H9 (cell line): ENCODE data around the gene ADARB2. TPM values are rescaled to one million over a fixed set of nuclear protein-coding genes. Genes with fewer than 3 reads are reported as not detected.

Experiments
- DNase-seq: peaks from one replicate; pipeline ENCODE4 v3.0.0-alpha.2; 2017
- H2AFZ ChIP-seq: one replicate; pipeline ENCODE4 v1.6.1; 2013; ENCODE audit warnings: mild to moderate bottlenecking, low read length, control low read depth, moderate library complexity
- H2AK5ac ChIP-seq: 2 replicates; pipeline ENCODE4 v1.6.1; 2013; ENCODE audit warnings: low read length, control low read depth, mixed read lengths; ENCODE audit not compliant: insufficient read length
- H2BK120ac ChIP-seq: one replicate; pipeline ENCODE4 v1.6.1; 2013; ENCODE audit warnings: low read depth, mild to moderate bottlenecking, low read length, control low read depth, inconsistent platforms; ENCODE audit not compliant: poor library complexity, severe bottlenecking
- H2BK12ac ChIP-seq: 2 replicates; pipeline ENCODE4 v1.6.1; 2013; ENCODE audit warnings: low read length, control low read depth, mixed read lengths, low read depth; ENCODE audit not compliant: insufficient read length
- H2BK15ac ChIP-seq: 2 replicates; pipeline ENCODE4 v1.6.1; 2013; ENCODE audit warnings: low read depth, low read length, control low read depth
- H2BK20ac ChIP-seq: one replicate; pipeline ENCODE4 v1.6.1; 2013; ENCODE audit warnings: low read depth, mild to moderate bottlenecking, low read length, control low read depth, inconsistent platforms; ENCODE audit not compliant: poor library complexity, severe bottlenecking
- H2BK5ac ChIP-seq: 2 replicates; pipeline ENCODE4 v1.6.1; 2013; ENCODE audit warnings: low read length, control low read depth, mixed read lengths; ENCODE audit not compliant: insufficient read length
- H3K14ac ChIP-seq: 2 replicates; pipeline ENCODE4 v1.6.1; 2013; ENCODE audit warnings: low read length, control low read depth; ENCODE audit not compliant: insufficient read depth
- H3K18ac ChIP-seq: 2 replicates; pipeline ENCODE4 v1.6.1; 2013; ENCODE audit warnings: low read depth, mild to moderate bottlenecking, mixed read lengths, low read length, control low read depth; ENCODE audit not compliant: insufficient read length
- H3K23ac ChIP-seq: 2 replicates; pipeline ENCODE4 v1.6.1; 2013; ENCODE audit warnings: low read length, control low read depth, mixed read lengths, low read depth; ENCODE audit not compliant: insufficient read length
- H3K23me2 ChIP-seq: 2 replicates; pipeline ENCODE4 v1.6.1; 2013; ENCODE audit warnings: low read depth, mild to moderate bottlenecking, mixed read lengths, low read length, control low read depth; ENCODE audit not compliant: insufficient read length, poor library complexity, severe bottlenecking
- H3K27ac ChIP-seq: 2 replicates; pipeline ENCODE4 v1.5.1; 2013; ENCODE audit warnings: low read length, control low read depth, mixed read lengths, low read depth; ENCODE audit not compliant: insufficient read length
- H3K27me3 ChIP-seq: 2 replicates; pipeline ENCODE4 v1.6.1; 2013; ENCODE audit warnings: low read length, control low read depth, inconsistent platforms; ENCODE audit not compliant: insufficient read depth
- H3K4ac ChIP-seq: 2 replicates; pipeline ENCODE4 v1.6.1; 2013; ENCODE audit warnings: low read depth, mild to moderate bottlenecking, control low read depth, inconsistent platforms, low read length, moderate library complexity
- H3K4me1 ChIP-seq: 2 replicates; pipeline ENCODE4 v1.6.1; 2013; ENCODE audit warnings: low read length, control low read depth, inconsistent platforms; ENCODE audit not compliant: insufficient read depth
- H3K4me2 ChIP-seq: 2 replicates; pipeline ENCODE4 v1.6.1; 2013; ENCODE audit warnings: low read length, control low read depth, mixed read lengths; ENCODE audit not compliant: insufficient read length, insufficient read depth
- H3K56ac ChIP-seq: 2 replicates; pipeline ENCODE4 v1.6.1; 2013; ENCODE audit warnings: low read depth, mild to moderate bottlenecking, mixed read lengths, low read length, control low read depth; ENCODE audit not compliant: insufficient read length
- H3K79me1 ChIP-seq: 2 replicates; pipeline ENCODE4 v1.6.1; 2013; ENCODE audit warnings: low read depth, mild to moderate bottlenecking, moderate library complexity, low read length, control low read depth, inconsistent platforms; ENCODE audit not compliant: insufficient read depth, poor library complexity, severe bottlenecking
- H3K79me2 ChIP-seq: 2 replicates; pipeline ENCODE4 v1.6.1; 2013; ENCODE audit warnings: low read length, control low read depth, inconsistent platforms; ENCODE audit not compliant: insufficient read depth
- H3K9ac ChIP-seq: 2 replicates; pipeline ENCODE4 v1.6.1; 2013; ENCODE audit warnings: low read length, control low read depth, mixed read lengths; ENCODE audit not compliant: insufficient read length; ENCODE audit errors: extremely low read depth
- H3K9me3 ChIP-seq: one replicate; pipeline ENCODE4 v1.6.1; 2013; ENCODE audit warnings: low read depth, low read length, inconsistent platforms; ENCODE audit not compliant: control insufficient read depth
- H3T11ph ChIP-seq: one replicate; pipeline ENCODE4 v1.6.1; 2013; ENCODE audit warnings: mild to moderate bottlenecking, low read length, control low read depth, inconsistent platforms
- H4K20me1 ChIP-seq: one replicate; pipeline ENCODE4 v1.6.1; 2013; ENCODE audit not compliant: control insufficient read depth, insufficient read length, insufficient read depth
- H4K5ac ChIP-seq: 2 replicates; pipeline ENCODE4 v1.6.1; 2013; ENCODE audit warnings: low read depth, mild to moderate bottlenecking, mixed read lengths, low read length, control low read depth; ENCODE audit not compliant: insufficient read length
- H4K8ac ChIP-seq: replicated peaks from 2 replicates; pipeline ENCODE4 v1.6.1; 2013; ENCODE audit warnings: low read length, control low read depth, mixed read lengths, low read depth; ENCODE audit not compliant: insufficient read length
- H4K91ac ChIP-seq: 2 replicates; pipeline ENCODE4 v1.6.1; 2013; ENCODE audit warnings: low read depth, mild to moderate bottlenecking, moderate library complexity, mixed read lengths, low read length, control low read depth; ENCODE audit not compliant: insufficient read length
- H3K27ac Mint-ChIP-seq, 3 experiments: 2 replicates in 2 of 3; 3 replicates in 1 of 3; pipeline ENCODE4 v1.8.0; 2020 to 2021; ENCODE audit warnings: mixed read lengths in 3 of 3, mild to moderate bottlenecking in 1 of 3, moderate library complexity in 1 of 3
- H3K27me3 Mint-ChIP-seq: 2 replicates; pipeline ENCODE4 v1.8.0; 2021; ENCODE audit warnings: low read depth, mild to moderate bottlenecking, moderate library complexity, mixed read lengths
- H3K36me3 Mint-ChIP-seq, 3 experiments: 2 replicates in 2 of 3; 3 replicates in 1 of 3; pipeline ENCODE4 v1.8.0; 2020 to 2021; ENCODE audit warnings: low read depth in 3 of 3, mixed read lengths in 3 of 3; ENCODE audit not compliant: insufficient read depth in 1 of 3
- H3K4me1 Mint-ChIP-seq, 2 experiments: 2 replicates each; pipeline ENCODE4 v1.8.0; 2020; ENCODE audit warnings: mixed read lengths in 2 of 2
- H3K4me3 Mint-ChIP-seq, 2 experiments: 2 replicates in 1 of 2; 3 replicates in 1 of 2; pipeline ENCODE4 v1.8.0; 2020 to 2021; ENCODE audit warnings: mild to moderate bottlenecking in 2 of 2, mixed read lengths in 2 of 2, moderate library complexity in 1 of 2
- H3K9me3 Mint-ChIP-seq, 2 experiments: 2 replicates in 1 of 2; 3 replicates in 1 of 2; pipeline ENCODE4 v1.8.0; 2020; ENCODE audit warnings: mild to moderate bottlenecking in 2 of 2, mixed read lengths in 2 of 2, moderate library complexity in 1 of 2
- WGBS: extraction: QIAGEN DNeasy Blood & Tissue Kit; methylation state at CpG from one replicate; pipeline ENCODE4 v1.1.7; 2013; ENCODE audit warnings: missing lambda C conversion rate, low lambda C conversion rate, mixed read lengths; ENCODE audit not compliant: insufficient read length; ENCODE audit errors: extremely low coverage; 5-methylcytosine and 5-hydroxymethylcytosine counted together
- total RNA-seq: library from RNA; stranded (reverse); gene quantifications from 2 replicates; pipeline ENCODE4 v1.2.1, GENCODE V29; 2021
- TF ChIP-seq, protein P1 (sequence below): fragments of 200-600 bp; sonication (generic); conservative IDR thresholded peaks from 3 replicates; pipeline ENCODE4 v1.8.0; 2021; ENCODE audit warnings: antibody characterized with exemption, mild to moderate bottlenecking

The ADARB2 gene
- total RNA-seq, 1 experiment from 2014 or later: 0.87 TPM

- H2AFZ ChIP-seq: no peak overlapping the region
- H3K4ac ChIP-seq: no peak overlapping the region
- H3K23me2 ChIP-seq: no peaks in the 10 kb centered on the region
- no peaks in the 10 kb centered on the region for H3K79me1 ChIP-seq
- no peak overlapping the region for H4K91ac ChIP-seq
- H3K4me2 ChIP-seq: no peak overlapping the region
- no peaks in the 10 kb centered on the region for H3K79me2 ChIP-seq
- no peaks in the 10 kb centered on the region for H3K9me3 ChIP-seq
- H3K23ac ChIP-seq: no peak overlapping the region
- H3K27ac ChIP-seq: no peak overlapping the region
- H3K27me3 ChIP-seq: no peaks in the 10 kb centered on the region
- no peak for DNase-seq
- no peaks in the 10 kb centered on the region for H4K20me1 ChIP-seq
- no peak overlapping the region for H2BK120ac ChIP-seq
- H3K18ac ChIP-seq: no peak overlapping the region
- H2BK12ac ChIP-seq: no peak overlapping the region
- no peak overlapping the region for H3T11ph ChIP-seq
- H3K4me1 ChIP-seq: no peaks in the 10 kb centered on the region
- Mint-ChIP-seq H3K27ac (no peak overlapping the region), H3K4me3 (no peak overlapping the region), H3K9me3 (peaks cover 7 to 14% of the 10 kb centered on the region in 2 experiments; a peak in 4 of 5 replicates), H3K36me3 (peaks cover 4 to 7% (median 5%) of the 10 kb centered on the region in 3 experiments; a peak in 5 of 7 replicates), H3K4me1 (peaks cover 0 to 8% of the 10 kb centered on the region in 2 experiments), H3K27me3 (no peaks in the 10 kb centered on the region; the same call in none of the 2 replicates)
- no peak overlapping the region for H3K14ac ChIP-seq
- H2BK15ac ChIP-seq: no peak overlapping the region
- no peak overlapping the region for H2BK20ac ChIP-seq
- no peak overlapping the region for H2AK5ac ChIP-seq
- no peak overlapping the region for H4K8ac ChIP-seq
- H4K5ac ChIP-seq: no peak overlapping the region
- H3K9ac ChIP-seq: no peak overlapping the region
- no peak overlapping the region for H2BK5ac ChIP-seq
- no peak overlapping the region for H3K56ac ChIP-seq
- WGBS: no CpG with 5 or more reads among the region's 9 CpGs
- TF ChIP-seq, protein P1, sequence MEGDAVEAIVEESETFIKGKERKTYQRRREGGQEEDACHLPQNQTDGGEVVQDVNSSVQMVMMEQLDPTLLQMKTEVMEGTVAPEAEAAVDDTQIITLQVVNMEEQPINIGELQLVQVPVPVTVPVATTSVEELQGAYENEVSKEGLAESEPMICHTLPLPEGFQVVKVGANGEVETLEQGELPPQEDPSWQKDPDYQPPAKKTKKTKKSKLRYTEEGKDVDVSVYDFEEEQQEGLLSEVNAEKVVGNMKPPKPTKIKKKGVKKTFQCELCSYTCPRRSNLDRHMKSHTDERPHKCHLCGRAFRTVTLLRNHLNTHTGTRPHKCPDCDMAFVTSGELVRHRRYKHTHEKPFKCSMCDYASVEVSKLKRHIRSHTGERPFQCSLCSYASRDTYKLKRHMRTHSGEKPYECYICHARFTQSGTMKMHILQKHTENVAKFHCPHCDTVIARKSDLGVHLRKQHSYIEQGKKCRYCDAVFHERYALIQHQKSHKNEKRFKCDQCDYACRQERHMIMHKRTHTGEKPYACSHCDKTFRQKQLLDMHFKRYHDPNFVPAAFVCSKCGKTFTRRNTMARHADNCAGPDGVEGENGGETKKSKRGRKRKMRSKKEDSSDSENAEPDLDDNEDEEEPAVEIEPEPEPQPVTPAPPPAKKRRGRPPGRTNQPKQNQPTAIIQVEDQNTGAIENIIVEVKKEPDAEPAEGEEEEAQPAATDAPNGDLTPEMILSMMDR: no peak
Measured at GRCh38 chr10:1687623-1688150, 49.6 kb downstream of the ADARB2 start.
